MM.1S (cell line): ENCODE results near the gene PDE2A.

Experiments used
- EZH2 ChIP-seq: fragments of 300-600 bp; sonication (generic); optimal IDR thresholded peaks from 2 replicates; pipeline ENCODE3; 2017; ENCODE audit warnings: low read depth, mild to moderate bottlenecking, antibody characterized with exemption, low read length, mixed read lengths
- EZH2phosphoT487 ChIP-seq: fragments of 300-600 bp; sonication (generic); IDR thresholded peaks from 2 replicates; pipeline ENCODE4 v1.6.1; 2018; ENCODE audit warnings: antibody characterized with exemption, low read length
- TF ChIP-seq, protein P1 (sequence below): fragments of 300-600 bp; sonication (generic); IDR thresholded peaks from 2 replicates; pipeline ENCODE4 v1.5.1; 2016; ENCODE audit warnings: antibody characterized with exemption, low read length, mixed read lengths

GRCh38 chr11:72684236-72684912, 10.2 kb upstream of the PDE2A start:
- TF ChIP-seq EZH2phosphoT487 (no peak), EZH2 (no peak)
- TF ChIP-seq, protein P1, sequence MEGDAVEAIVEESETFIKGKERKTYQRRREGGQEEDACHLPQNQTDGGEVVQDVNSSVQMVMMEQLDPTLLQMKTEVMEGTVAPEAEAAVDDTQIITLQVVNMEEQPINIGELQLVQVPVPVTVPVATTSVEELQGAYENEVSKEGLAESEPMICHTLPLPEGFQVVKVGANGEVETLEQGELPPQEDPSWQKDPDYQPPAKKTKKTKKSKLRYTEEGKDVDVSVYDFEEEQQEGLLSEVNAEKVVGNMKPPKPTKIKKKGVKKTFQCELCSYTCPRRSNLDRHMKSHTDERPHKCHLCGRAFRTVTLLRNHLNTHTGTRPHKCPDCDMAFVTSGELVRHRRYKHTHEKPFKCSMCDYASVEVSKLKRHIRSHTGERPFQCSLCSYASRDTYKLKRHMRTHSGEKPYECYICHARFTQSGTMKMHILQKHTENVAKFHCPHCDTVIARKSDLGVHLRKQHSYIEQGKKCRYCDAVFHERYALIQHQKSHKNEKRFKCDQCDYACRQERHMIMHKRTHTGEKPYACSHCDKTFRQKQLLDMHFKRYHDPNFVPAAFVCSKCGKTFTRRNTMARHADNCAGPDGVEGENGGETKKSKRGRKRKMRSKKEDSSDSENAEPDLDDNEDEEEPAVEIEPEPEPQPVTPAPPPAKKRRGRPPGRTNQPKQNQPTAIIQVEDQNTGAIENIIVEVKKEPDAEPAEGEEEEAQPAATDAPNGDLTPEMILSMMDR = peak; percentile 55
